Measurements from ENCODE around the gene ARL8A.

GRCh38 chr1:202193614-202194327 lies 49.2 kb upstream of the ARL8A start, which contains the start of gene LGR6:
- TF ChIP-seq, protein P1, sequence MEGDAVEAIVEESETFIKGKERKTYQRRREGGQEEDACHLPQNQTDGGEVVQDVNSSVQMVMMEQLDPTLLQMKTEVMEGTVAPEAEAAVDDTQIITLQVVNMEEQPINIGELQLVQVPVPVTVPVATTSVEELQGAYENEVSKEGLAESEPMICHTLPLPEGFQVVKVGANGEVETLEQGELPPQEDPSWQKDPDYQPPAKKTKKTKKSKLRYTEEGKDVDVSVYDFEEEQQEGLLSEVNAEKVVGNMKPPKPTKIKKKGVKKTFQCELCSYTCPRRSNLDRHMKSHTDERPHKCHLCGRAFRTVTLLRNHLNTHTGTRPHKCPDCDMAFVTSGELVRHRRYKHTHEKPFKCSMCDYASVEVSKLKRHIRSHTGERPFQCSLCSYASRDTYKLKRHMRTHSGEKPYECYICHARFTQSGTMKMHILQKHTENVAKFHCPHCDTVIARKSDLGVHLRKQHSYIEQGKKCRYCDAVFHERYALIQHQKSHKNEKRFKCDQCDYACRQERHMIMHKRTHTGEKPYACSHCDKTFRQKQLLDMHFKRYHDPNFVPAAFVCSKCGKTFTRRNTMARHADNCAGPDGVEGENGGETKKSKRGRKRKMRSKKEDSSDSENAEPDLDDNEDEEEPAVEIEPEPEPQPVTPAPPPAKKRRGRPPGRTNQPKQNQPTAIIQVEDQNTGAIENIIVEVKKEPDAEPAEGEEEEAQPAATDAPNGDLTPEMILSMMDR (IDR thresholded peaks at IDR 0.05) = peak in 1 of 7 experiments; percentile 20
- TF ChIP-seq POLR2A (IDR thresholded peaks at IDR 0.05) = no peak

Measured in body of pancreas (tissue), 4 donors.